Ishikawa (cell line): ENCODE measurements around the gene SELENOF.

Experiments
- EP300 ChIP-seq: IDR thresholded peaks from 2 replicates; pipeline ENCODE4 v1.6.1; 2012; ENCODE audit warnings: borderline replicate concordance
- REST ChIP-seq: IDR thresholded peaks from 2 replicates; pipeline ENCODE4 v1.6.1; 2012; ENCODE audit warnings: low read depth, mild to moderate bottlenecking
- TEAD4 ChIP-seq: IDR thresholded peaks from 2 replicates; pipeline ENCODE4 v1.6.1; 2012

- TF ChIP-seq EP300 (no peak), TEAD4 (no peak), REST (no peak)
These were observed 84.6 kb downstream of the SELENOF start for GRCh38 chr1:86829321-86829720.
